HG03439 (cell line): ENCODE measurements around the gene TM4SF20.
A peak's percentile ranks its signal among the peaks of the same experiment; 100 is the strongest.
"Not testable (repeated sequence)": the region's sequence is repeated elsewhere in the genome, so short reads cannot be mapped to it uniquely, and the experiment has no call there.

Experiments used
- ATAC-seq: cut with Tn5 transposase; IDR thresholded peaks from one replicate; pipeline ENCODE4 v1.9.1; 2021; ENCODE audit warnings: mild to moderate bottlenecking, moderate library complexity; ENCODE audit not compliant: unreplicated experiment

TM4SF20 gene

GRCh38 chr2:227368574-227368973, 10.5 kb downstream of the TM4SF20 start:
- no peak for ATAC-seq

- ATAC-seq = no peak
Measured at GRCh38 chr2:227367427-227367795, 11.7 kb downstream of the TM4SF20 start.

GRCh38 chr2:227366769-227367426, 12.2 kb downstream of the TM4SF20 start:
- ATAC-seq = no peak

GRCh38 chr2:227365833-227366232, 13.3 kb downstream of the TM4SF20 start:
- no peak for ATAC-seq

GRCh38 chr2:227364585-227365263, 14.4 kb downstream of the TM4SF20 start:
- not testable (repeated sequence) for ATAC-seq

GRCh38 chr2:227363756-227364155, 15.3 kb downstream of the TM4SF20 start:
- no peak for ATAC-seq

- no peak for ATAC-seq
Measured at GRCh38 chr2:227360351-227360750, 18.8 kb downstream of the TM4SF20 start.

- ATAC-seq = peak; percentile 71
Measured at GRCh38 chr2:227351639-227352038, 27.5 kb downstream of the TM4SF20 start.

GRCh38 chr2:227349989-227350612, 29.0 kb downstream of the TM4SF20 start:
- ATAC-seq = no peak

GRCh38 chr2:227348324-227348723, 30.8 kb downstream of the TM4SF20 start:
- ATAC-seq = no peak

GRCh38 chr2:227347117-227347516, 32.0 kb downstream of the TM4SF20 start:
- no peak for ATAC-seq

- no peak for ATAC-seq
Measured at GRCh38 chr2:227344231-227344630, 34.9 kb downstream of the TM4SF20 start.

GRCh38 chr2:227341553-227341952, 37.6 kb downstream of the TM4SF20 start:
- ATAC-seq = no peak

- ATAC-seq = no peak
Measured at GRCh38 chr2:227340106-227340505, 39.0 kb downstream of the TM4SF20 start.

- ATAC-seq = no peak
Measured at GRCh38 chr2:227339098-227339599, 40.0 kb downstream of the TM4SF20 start.

GRCh38 chr2:227337442-227337841, 41.7 kb downstream of the TM4SF20 start:
- ATAC-seq = no peak

GRCh38 chr2:227335713-227336112, 43.4 kb downstream of the TM4SF20 start:
- ATAC-seq = no peak

- no peak for ATAC-seq
Measured at GRCh38 chr2:227326783-227327182, 52.3 kb downstream of the TM4SF20 start.

- ATAC-seq = peak; percentile 10
Measured at GRCh38 chr2:227325839-227326195, 53.3 kb downstream of the TM4SF20 start.

GRCh38 chr2:227324995-227325838, 53.9 kb downstream of the TM4SF20 start, which contains the start of gene MFF:
Gene MFF, plus strand, starts transcription at chr2:227325251. Its CDS starts 5,415 bp downstream, at chr2:227330666.
- ATAC-seq = peak; percentile 98

- no peak for ATAC-seq
Measured at GRCh38 chr2:227324642-227324994, 54.5 kb downstream of the TM4SF20 start.
